Left colon (tissue), 2 donors: ENCODE data around the gene TOB2. TPM values are rescaled to one million over a fixed set of nuclear protein-coding genes. Genes with fewer than 3 reads are reported as not detected.
"Not testable (repeated sequence)": the region's sequence is repeated elsewhere in the genome, so short reads cannot be mapped to it uniquely, and the experiment has no call there.

ENCODE experiments used
- ATAC-seq: fragments of 200-7000 bp; cut with Tn5 transposase; one replicate; pipeline ENCODE4 v1.9.1; 2020; ENCODE audit warnings: mild to moderate bottlenecking, moderate library complexity
- DNase-seq, 2 donors: peaks; one replicate each; pipeline ENCODE4 v3.0.0-alpha.2; 2020
- intact Hi-C, 2 donors: fragments of 100-400 bp; cut with DNase I in 1 of 2; cut with micrococcal nuclease in 1 of 2; formaldehyde crosslinking; loops; one replicate each; pipeline versions ENCODE4 v1.11.2 to v1.14.0; 2022; cut with DNase I, micrococcal nuclease
- total RNA-seq, 2 donors: library from RNA; stranded (reverse); fragmentation: NEBNext Ultra II Directional; extraction: Animal tissue kit (Norgen Biotek cat#: 25700); gene quantifications; one replicate each; pipeline ENCODE4 v1.2.1, GENCODE V29; 2021
- donor health status: DM: no; HTN: no; CAD: no.
- donor health status: DM: yes; HTN: yes; CAD: no.

Gene TOB2
- total RNA-seq, 2 donors from 2014 or later: 57.5 to 66.7 TPM

DNA sequence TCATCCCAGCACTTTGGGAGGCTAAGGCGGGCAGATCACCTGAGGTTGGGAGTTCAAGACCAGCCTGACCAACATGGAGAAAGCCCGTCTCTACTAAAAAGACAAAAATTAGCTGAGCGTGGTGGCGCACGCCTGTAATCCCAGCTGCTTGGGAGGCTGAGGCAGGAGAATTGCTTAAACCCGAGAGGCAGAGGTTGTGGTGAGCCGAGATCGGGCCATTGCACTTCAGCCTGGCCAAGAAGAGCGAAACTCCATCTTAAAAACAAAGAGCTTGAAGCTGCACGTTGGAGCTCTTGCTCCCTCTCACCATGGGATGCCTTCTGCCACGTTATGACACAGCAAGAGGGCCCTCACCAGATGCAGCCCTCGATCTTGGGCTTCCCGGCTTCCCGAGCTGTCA lies 43.8 kb downstream of the TOB2 start:
- intact Hi-C loops: loop anchor here in 1 of 2 donors (5.0 kb wide), 2 partner anchors 114 to 129 kb away; no protein-coding TSS in a partner anchor

DNA sequence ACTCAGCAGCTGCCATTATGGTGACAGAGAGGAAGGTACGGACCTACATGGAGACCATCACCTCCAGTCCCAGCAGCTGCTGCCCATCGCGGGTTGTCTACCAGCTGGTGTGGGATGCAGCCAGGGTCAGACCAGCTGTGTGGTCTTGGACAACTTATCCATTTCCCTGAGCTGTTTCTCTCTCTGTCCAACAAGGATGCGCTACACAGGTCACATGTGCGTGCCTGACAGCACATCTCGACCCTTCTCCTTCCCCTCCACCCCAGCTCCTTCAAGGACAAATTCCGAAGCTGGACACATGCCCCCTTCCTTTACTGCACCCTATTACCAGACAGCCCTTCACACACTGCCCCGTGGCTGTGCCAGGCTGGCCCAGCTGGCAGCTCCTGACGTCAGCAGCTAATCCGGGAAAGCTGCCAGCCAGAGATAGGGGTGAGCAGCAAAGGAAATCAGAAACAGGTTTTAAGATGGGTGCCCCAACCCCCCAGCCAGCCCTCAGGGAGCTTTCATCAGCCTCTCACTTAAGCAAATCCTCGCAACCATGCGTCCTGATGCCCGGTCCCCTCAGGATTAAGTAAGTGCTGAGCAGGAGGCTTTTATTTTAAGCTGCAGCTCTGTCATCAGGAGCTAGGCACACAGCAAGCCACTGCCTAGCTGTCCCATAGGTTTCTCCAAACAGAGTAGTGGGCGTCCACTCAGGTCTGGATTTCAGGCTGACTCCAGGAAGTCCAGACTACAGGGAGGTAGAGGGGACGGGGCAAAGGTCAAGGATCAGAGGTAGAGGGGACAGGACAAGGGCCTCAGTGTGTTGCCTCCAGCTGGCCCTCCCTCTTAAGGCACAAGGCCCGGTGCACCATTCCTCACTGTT lies 44.6 kb downstream of the TOB2 start:
- ATAC-seq (peak; percentile 69), DNase-seq (peak; percentile 86 to 87)
- intact Hi-C loops: loop anchor here in 1 of 2 donors (5.0 kb wide), 2 partner anchors 115 to 130 kb away; no protein-coding TSS in a partner anchor

More for the DNA sequence above, 43.8 kb downstream of the TOB2 start:
- ATAC-seq, DNase-seq: not testable (repeated sequence)

DNA sequence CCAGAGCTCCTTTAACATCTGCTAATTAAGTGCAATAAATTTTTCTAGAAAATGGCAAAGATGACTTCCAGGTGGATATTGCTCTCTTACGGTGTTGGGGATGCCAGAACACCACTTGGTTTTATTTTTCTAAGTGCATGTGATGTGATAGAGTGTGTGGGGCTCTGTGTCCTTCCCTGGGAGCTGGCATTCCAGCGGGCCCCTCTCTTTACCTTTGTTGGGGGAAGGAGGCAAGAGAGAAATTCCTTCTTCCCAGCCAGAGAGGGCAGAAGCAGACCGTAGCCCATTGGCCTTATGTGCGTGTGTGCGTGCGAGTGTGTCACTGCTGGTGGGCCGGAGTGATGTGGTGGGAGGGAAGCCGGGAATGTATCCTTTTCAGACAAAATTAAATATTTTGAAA lies 47.7 kb downstream of the TOB2 start:
- intact Hi-C loops: no loop called here
- DNase-seq (no peak), ATAC-seq (no peak)

DNA sequence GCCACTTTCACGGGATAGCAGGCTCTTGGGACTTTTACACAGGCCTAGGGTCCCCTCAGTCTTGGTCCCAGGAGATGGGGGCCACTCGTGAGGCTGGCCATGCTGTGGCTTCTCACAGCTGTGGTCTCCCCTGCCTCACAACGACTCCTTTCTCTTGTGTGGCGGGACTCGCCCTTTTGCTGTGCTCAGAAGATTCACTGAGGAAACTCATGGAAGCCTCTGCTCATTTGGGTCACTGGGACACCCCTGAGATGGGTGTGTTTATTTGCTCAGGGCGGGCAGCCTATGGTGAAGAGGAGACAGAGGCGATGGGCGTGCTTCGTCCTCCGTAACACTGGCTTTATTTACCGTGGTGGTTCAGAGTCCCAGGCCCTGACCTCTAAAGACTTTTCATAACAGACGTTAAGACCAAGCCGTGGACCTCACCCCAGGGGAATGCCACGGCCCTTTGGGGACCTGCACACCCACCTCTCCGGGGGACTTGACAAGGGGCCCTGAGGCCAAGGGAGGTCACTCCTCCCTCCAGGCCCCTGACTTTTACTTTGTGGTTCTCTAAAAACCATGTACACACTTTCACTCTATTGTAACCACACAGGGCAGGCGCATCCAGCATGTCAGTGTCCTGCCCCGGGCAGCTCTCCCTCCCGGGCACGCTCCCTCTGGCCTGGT lies 49.3 kb downstream of the TOB2 start:
- peak; percentile 74 to 85 for DNase-seq
- intact Hi-C loops: no loop called here
- peak; percentile 89 for ATAC-seq

DNA sequence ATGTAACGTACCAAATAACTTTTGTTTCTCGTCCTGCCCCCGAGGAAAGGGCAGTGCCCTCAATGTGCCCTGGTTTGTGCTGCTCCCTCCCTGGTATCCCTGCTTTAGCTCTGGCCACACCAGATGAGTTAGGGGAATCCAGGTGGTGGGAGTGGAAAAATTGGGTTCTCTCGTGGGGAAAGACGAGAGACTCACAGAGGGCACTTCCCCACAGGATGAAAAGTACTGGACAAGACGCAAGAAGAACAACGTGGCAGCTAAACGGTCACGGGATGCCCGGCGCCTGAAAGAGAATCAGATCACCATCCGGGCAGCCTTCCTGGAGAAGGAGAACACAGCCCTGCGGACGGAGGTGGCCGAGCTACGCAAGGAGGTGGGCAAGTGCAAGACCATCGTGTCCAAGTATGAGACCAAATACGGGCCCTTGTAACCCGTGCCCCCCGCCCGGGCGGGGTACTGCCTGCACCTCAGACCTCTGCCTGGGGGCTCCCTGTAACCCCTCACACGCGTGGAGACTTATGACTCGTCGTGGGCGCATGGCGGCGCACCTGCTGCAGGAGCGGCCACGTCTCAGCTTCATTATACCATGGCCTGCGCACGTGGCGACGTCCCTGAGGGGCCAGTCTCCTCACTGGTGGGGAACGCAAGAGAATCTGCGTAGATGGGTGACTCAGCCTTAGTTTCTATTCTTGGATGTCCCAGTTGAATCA lies 50.9 kb downstream of the TOB2 start:
- no peak for DNase-seq
- ATAC-seq: no peak
- intact Hi-C loops: no loop called here

DNA sequence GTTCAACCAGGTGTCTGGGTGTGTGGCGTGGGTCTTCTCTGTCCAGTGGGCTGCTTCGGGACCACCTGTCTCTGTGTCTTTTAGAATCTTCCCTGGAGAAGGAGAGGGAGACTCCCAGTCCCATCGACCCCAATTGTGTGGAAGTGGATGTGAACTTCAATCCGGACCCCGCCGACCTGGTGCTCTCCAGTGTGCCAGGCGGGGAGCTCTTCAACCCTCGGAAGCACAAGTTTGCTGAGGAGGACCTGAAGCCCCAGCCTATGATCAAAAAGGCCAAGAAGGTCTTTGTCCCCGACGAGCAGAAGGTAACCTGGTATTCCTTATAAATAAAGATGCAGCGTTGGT lies 52.6 kb downstream of the TOB2 start:
- no peak for DNase-seq
- intact Hi-C loops: no loop called here
- no peak for ATAC-seq

DNA sequence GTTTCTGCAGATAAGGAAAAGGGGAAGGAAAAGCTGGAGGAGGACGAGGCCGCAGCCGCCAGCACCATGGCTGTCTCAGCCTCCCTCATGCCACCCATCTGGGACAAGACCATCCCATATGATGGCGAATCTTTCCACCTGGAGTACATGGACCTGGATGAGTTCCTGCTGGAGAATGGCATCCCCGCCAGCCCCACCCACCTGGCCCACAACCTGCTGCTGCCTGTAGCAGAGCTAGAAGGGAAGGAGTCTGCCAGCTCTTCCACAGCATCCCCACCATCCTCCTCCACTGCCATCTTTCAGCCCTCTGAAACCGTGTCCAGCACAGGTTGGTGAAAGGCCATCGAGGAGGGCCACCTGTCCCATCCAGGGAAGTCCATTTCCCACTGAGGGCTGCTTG lies 59.3 kb downstream of the TOB2 start:
- intact Hi-C loops: no loop called here
- ATAC-seq (no peak), DNase-seq (no peak)

DNA sequence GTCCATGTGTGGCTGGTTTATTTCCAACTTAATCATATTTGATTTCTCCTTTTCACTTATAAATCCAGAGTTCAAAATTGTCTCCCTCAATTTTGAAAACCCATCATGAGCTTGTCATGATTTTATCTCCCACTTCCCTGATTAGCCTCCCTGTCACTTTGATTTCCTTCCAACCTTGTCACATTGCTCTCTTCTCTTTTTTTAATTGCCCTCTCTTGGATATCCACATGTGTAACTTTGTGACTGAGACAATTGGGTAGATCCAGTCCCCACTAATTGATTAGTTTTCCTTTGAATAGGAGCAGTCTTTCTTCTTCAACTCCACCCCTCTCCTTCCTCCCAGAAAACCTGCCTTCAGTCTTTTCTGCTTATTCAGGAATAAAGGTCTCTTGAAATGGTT lies 62.5 kb downstream of the TOB2 start:
- intact Hi-C loops: no loop called here
- no peak for ATAC-seq
- no peak for DNase-seq

Other genes starting within 250 kb of the TOB2 start
- gene L3MBTL2, start 241.5 kb downstream of the TOB2 start, total RNA-seq: 10 to 100 TPM; 16.1 to 18.9 TPM
- 1 to 10 TPM in 1 of 2 donors, under 1 TPM in 1; 0.61 to 2.6 TPM for gene CHADL, start 205.9 kb downstream of the TOB2 start, total RNA-seq
- gene RANGAP1, start 160.6 kb downstream of the TOB2 start, total RNA-seq: 10 to 100 TPM; 28.4 to 35.1 TPM
- 10 to 100 TPM; 35.3 to 38.8 TPM for gene ZC3H7B, start 145.3 kb downstream of the TOB2 start, total RNA-seq
- 10 to 100 TPM; 19.6 to 30.9 TPM for gene TEF, start 64.9 kb downstream of the TOB2 start, total RNA-seq
- gene PHF5A, start 21.9 kb upstream of the TOB2 start, total RNA-seq: 10 to 100 TPM; 32.1 to 35.3 TPM
- gene ACO2, start 22.3 kb upstream of the TOB2 start, total RNA-seq: 100 to 1,000 TPM; 271 to 289 TPM
- gene POLR3H, start 97.7 kb upstream of the TOB2 start, total RNA-seq: 10 to 100 TPM; 10.9 to 15.9 TPM
- gene CSDC2, start 114.2 kb upstream of the TOB2 start, total RNA-seq: 1 to 10 TPM in 1 of 2 donors, under 1 TPM in 1; 0.37 to 2.0 TPM
- 10 to 100 TPM; 48.6 to 61.8 TPM for gene PMM1, start 143.0 kb upstream of the TOB2 start, total RNA-seq
- gene DESI1, start 174.2 kb upstream of the TOB2 start, total RNA-seq: 10 to 100 TPM; 24.5 to 25.2 TPM
- gene XRCC6, start 174.5 kb upstream of the TOB2 start, total RNA-seq: 100 to 1,000 TPM; 164 to 173 TPM
- gene SNU13, start 242.1 kb upstream of the TOB2 start, total RNA-seq: 10 to 100 TPM; 87.8 to 91.4 TPM